Endothelial cell of umbilical vein (primary cell): ENCODE data around the gene PTGS2. TPM values are rescaled to one million over a fixed set of nuclear protein-coding genes. Genes with fewer than 3 reads are reported as not detected.

ENCODE experiments used
- BruUV-seq: library from RNA; stranded (reverse); fragments of 400-500 nt; replicated peaks from 2 replicates; lab custom pipeline; 2021; lab: Mats Ljungman, UMichigan
- CTCF ChIA-PET: fragments of 300-600, 350-600 bp; sonication (Branson Sonifier 250); formaldehyde crosslinking; loops from one replicate; lab custom pipeline; 2021; ENCODE audit warnings: antibody characterized with exemption, inconsistent platforms; lab: Charles Lee
- POLR2A ChIA-PET: fragments of 300-600, 350-600 bp; sonication (Branson Sonifier 250); formaldehyde crosslinking; loops from one replicate; lab custom pipeline; 2021; ENCODE audit warnings: antibody characterized with exemption, inconsistent platforms; lab: Charles Lee
- DNase-seq: peaks from one replicate; pipeline ENCODE4 v3.0.0-alpha.2; 2011; ENCODE audit warnings: low read depth, low spot score
- FAIRE-seq: peaks from 2 replicates; lab custom pipeline; 2011; peaks lifted over from hg19 to GRCh38; lab: Jason Lieb, UNC
- H2AFZ ChIP-seq: 2 replicates; pipeline ENCODE4 v1.6.0; 2012; ENCODE audit warnings: low read depth, low read length, control low read depth, inconsistent platforms
- H3K27ac ChIP-seq: 2 replicates; pipeline ENCODE4 v1.5.1; 2011; ENCODE audit warnings: low read depth, mild to moderate bottlenecking, control low read depth, low read length, moderate library complexity; ENCODE audit not compliant: insufficient read depth
- H3K27me3 ChIP-seq, 2 experiments: 2 replicates each; pipeline versions ENCODE4 v1.6.0 to v1.6.1; 2011; ENCODE audit warnings: low read length in 2 of 2, mixed read lengths in 1 of 2; ENCODE audit not compliant: control insufficient read depth in 2 of 2, insufficient read depth in 2 of 2
- H3K36me3 ChIP-seq, 2 experiments: 2 replicates in 1 of 2; 3 replicates in 1 of 2; pipeline ENCODE4 v1.5.1; 2011; ENCODE audit warnings: low read length in 2 of 2, mild to moderate bottlenecking in 1 of 2, moderate library complexity in 1 of 2; ENCODE audit not compliant: control insufficient read depth in 2 of 2, insufficient read depth in 2 of 2; ENCODE audit errors: extremely low read depth in 1 of 2
- H3K4me1 ChIP-seq: 3 replicates; pipeline ENCODE4 v1.5.1; 2011; ENCODE audit warnings: mild to moderate bottlenecking, low read length; ENCODE audit not compliant: control insufficient read depth, insufficient read depth; ENCODE audit errors: extremely low read depth
- H3K4me2 ChIP-seq: 2 replicates; pipeline ENCODE4 v1.6.1; 2011; ENCODE audit warnings: low read length, control low read depth, mixed read lengths; ENCODE audit not compliant: insufficient read depth
- H3K4me3 ChIP-seq, 3 experiments: fragments of 200-600 bp in 1 of 3; sonication (generic), shearing (Covaris generic) in 1 of 3; replicated peaks in 1 of 3; 2 replicates each; pipeline ENCODE4 v1.5.1; 2011 to 2016; ENCODE audit warnings: control low read depth in 3 of 3, low read length in 3 of 3, mild to moderate bottlenecking in 2 of 3, inconsistent platforms in 1 of 3, low read depth in 1 of 3, moderate library complexity in 1 of 3; ENCODE audit not compliant: insufficient read depth in 1 of 3
- H3K79me2 ChIP-seq: 2 replicates; pipeline ENCODE4 v1.6.0; 2012; ENCODE audit warnings: low read length, inconsistent platforms; ENCODE audit not compliant: control insufficient read depth, insufficient read depth
- H3K9ac ChIP-seq: replicated peaks from 2 replicates; pipeline ENCODE3; 2011; ENCODE audit warnings: low read length, control low read depth; ENCODE audit not compliant: insufficient read depth; ENCODE audit errors: extremely low read depth
- H3K9me1 ChIP-seq: replicated peaks from 3 replicates; pipeline ENCODE4 v1.6.0; 2011; ENCODE audit warnings: mild to moderate bottlenecking, low read length; ENCODE audit not compliant: control insufficient read depth, insufficient read depth; ENCODE audit errors: extremely low read depth
- H3K9me3 ChIP-seq: replicated peaks from 2 replicates; pipeline ENCODE4 v1.5.1; 2012; ENCODE audit warnings: low read length, inconsistent platforms; ENCODE audit not compliant: control insufficient read depth, insufficient read depth
- H4K20me1 ChIP-seq: replicated peaks from 2 replicates; pipeline ENCODE3; 2011; ENCODE audit warnings: mild to moderate bottlenecking, low read length; ENCODE audit not compliant: control insufficient read depth, insufficient read depth; ENCODE audit errors: extremely low read depth
- EZH2 ChIP-seq: IDR thresholded peaks from 2 replicates; pipeline ENCODE4 v1.6.1; 2012; ENCODE audit warnings: borderline replicate concordance, low read depth, mild to moderate bottlenecking, moderate library complexity, low read length, inconsistent platforms; ENCODE audit not compliant: severe bottlenecking
- FOS ChIP-seq: IDR thresholded peaks from 2 replicates; pipeline ENCODE4 v1.6.1; 2011; ENCODE audit warnings: mild to moderate bottlenecking, low read length, moderate library complexity, borderline replicate concordance; ENCODE audit not compliant: insufficient read depth
- GATA2 ChIP-seq: IDR thresholded peaks from 2 replicates; pipeline ENCODE4 v1.7.0; 2011; ENCODE audit warnings: low read depth, mild to moderate bottlenecking, moderate library complexity, mixed read lengths, low read length; ENCODE audit not compliant: insufficient read length, insufficient read depth
- JUN ChIP-seq: IDR thresholded peaks from 2 replicates; pipeline ENCODE4 v1.6.1; 2011; ENCODE audit warnings: borderline replicate concordance, low read depth; ENCODE audit not compliant: insufficient read length, insufficient read depth
- MYC ChIP-seq: IDR thresholded peaks from one replicate; pipeline ENCODE4 v1.6.1; 2011; ENCODE audit warnings: mild to moderate bottlenecking, low read depth, low read length
- POLR2A ChIP-seq: IDR thresholded peaks from 2 replicates; pipeline ENCODE4 v1.6.1; 2012; ENCODE audit warnings: low read depth, mild to moderate bottlenecking, control low read depth, low read length
- POLR2AphosphoS5 ChIP-seq: IDR thresholded peaks from 2 replicates; pipeline ENCODE4 v1.6.1; 2012; ENCODE audit warnings: low read depth, mild to moderate bottlenecking, control low read depth, low read length, moderate library complexity; ENCODE audit not compliant: insufficient read depth
- dilution Hi-C: fragments of 300-500 bp; cut with MboI; formaldehyde crosslinking; loops from one replicate; pipeline ENCODE4 v1.15.0; 2019; ENCODE audit warnings: low sequenced_read_pairs; ENCODE audit not compliant: extremely low pct_ligation_motif_present
- intact Hi-C: fragments of 100-400 bp; cut with micrococcal nuclease; formaldehyde crosslinking; loops from one replicate; pipeline ENCODE4 v1.10.0; 2022
- polyA plus RNA-seq, 4 experiments: library from polyadenylated mRNA; depleted of rRNA in 3 of 4; stranded (reverse) in 3 of 4; unstranded in 1 of 4; fragments of >200 nt; gene quantifications; 2 replicates each; pipeline versions ENCODE4 v1.2.1 to v1.2.3, GENCODE V29; 2011 to 2012; ENCODE audit warnings: missing spikeins in 1 of 4
- total RNA-seq: library from RNA; stranded (reverse); gene quantifications from 2 replicates; pipeline ENCODE4 v1.2.3, GENCODE V29; 2021
- TF ChIP-seq, protein P1 (sequence below): IDR thresholded peaks from 2 replicates; pipeline ENCODE4 v1.6.1; 2011; ENCODE audit not compliant: insufficient read depth, insufficient read length
- TF ChIP-seq, protein P2 (sequence below), 2 donors: IDR thresholded peaks; 1 replicate in 1 of 2; 2 replicates in 1 of 2; pipeline ENCODE4 v1.5.1; 2011; ENCODE audit warnings: low read length in 2 of 2, mild to moderate bottlenecking in 2 of 2, moderate library complexity in 2 of 2, control low read depth in 1 of 2, inconsistent platforms in 1 of 2, low read depth in 1 of 2; ENCODE audit not compliant: insufficient read depth in 1 of 2; ENCODE audit errors: extremely low read depth in 1 of 2

PTGS2 gene
- total and polyA plus RNA-seq, 2 donors (not counting 3 experiments of a cell fraction or from before 2014, with no cell fraction given), result 21.6 to 84.6 TPM

- Histone ChIP-seq H4K20me1 (no peaks in the 10 kb centered on the region), H3K79me2 (no peaks in the 10 kb centered on the region), H3K4me2 (no peak overlapping the region), H3K4me1 (no peaks in the 10 kb centered on the region), H3K4me3 (no peak overlapping the region), H3K27me3 (no peaks in the 10 kb centered on the region), H3K9me1 (no peaks in the 10 kb centered on the region), H3K9ac (no peak overlapping the region), H3K9me3 (no peaks in the 10 kb centered on the region), H3K36me3 (no peaks in the 10 kb centered on the region), H3K27ac (no peak overlapping the region), H2AFZ (no peak overlapping the region)
- POLR2A ChIA-PET, result no interaction called here
- dilution Hi-C loops, result no loop called here
- no peak for TF ChIP-seq POLR2A
- TF ChIP-seq MYC, result no peak
- no peak for TF ChIP-seq POLR2AphosphoS5
- DNase-seq (no peak), FAIRE-seq (no peak)
- BruUV-seq, result no TSS peak
- intact Hi-C loops, result no loop called here
- CTCF ChIA-PET, result interaction anchor here (0.7 to 1.2 kb wide), 2 partner anchors 20 to 275 kb away, joined by 3 read pairs; no protein-coding TSS in a partner anchor
These were observed 23.1 kb upstream of the PTGS2 start for GRCh38 chr1:186703209-186703766.

- no peaks in the 10 kb centered on the region for H3K79me2 ChIP-seq
- no peak overlapping the region for H3K4me3 ChIP-seq
- no peaks in the 10 kb centered on the region for H3K4me1 ChIP-seq
- no peak overlapping the region for H3K4me2 ChIP-seq
- no peak overlapping the region for H3K9ac ChIP-seq
- dilution Hi-C loops (no loop called here), intact Hi-C loops (no loop called here)
- H3K9me3 ChIP-seq, result no peaks in the 10 kb centered on the region
- no peak overlapping the region for H3K27ac ChIP-seq
- CTCF ChIA-PET, result interaction anchor here (0.5 to 3.2 kb wide), 7 partner anchors 16 to 258 kb away, joined by 3 to 9 read pairs (median 4); no protein-coding TSS in a partner anchor
- H4K20me1 ChIP-seq, result no peaks in the 10 kb centered on the region
- DNase-seq (no peak), FAIRE-seq (no peak)
- H2AFZ ChIP-seq, result no peak overlapping the region
- POLR2A ChIA-PET, result no interaction called here
- H3K9me1 ChIP-seq, result no peaks in the 10 kb centered on the region
- no TSS peak for BruUV-seq
- H3K27me3 ChIP-seq, result no peaks in the 10 kb centered on the region
- TF ChIP-seq GATA2 (no peak), POLR2AphosphoS5 (no peak), JUN (no peak), EZH2 (no peak), MYC (no peak), POLR2A (no peak), FOS (no peak)
- TF ChIP-seq, protein P1, sequence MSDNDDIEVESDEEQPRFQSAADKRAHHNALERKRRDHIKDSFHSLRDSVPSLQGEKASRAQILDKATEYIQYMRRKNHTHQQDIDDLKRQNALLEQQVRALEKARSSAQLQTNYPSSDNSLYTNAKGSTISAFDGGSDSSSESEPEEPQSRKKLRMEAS, result no peak
- TF ChIP-seq, protein P2, sequence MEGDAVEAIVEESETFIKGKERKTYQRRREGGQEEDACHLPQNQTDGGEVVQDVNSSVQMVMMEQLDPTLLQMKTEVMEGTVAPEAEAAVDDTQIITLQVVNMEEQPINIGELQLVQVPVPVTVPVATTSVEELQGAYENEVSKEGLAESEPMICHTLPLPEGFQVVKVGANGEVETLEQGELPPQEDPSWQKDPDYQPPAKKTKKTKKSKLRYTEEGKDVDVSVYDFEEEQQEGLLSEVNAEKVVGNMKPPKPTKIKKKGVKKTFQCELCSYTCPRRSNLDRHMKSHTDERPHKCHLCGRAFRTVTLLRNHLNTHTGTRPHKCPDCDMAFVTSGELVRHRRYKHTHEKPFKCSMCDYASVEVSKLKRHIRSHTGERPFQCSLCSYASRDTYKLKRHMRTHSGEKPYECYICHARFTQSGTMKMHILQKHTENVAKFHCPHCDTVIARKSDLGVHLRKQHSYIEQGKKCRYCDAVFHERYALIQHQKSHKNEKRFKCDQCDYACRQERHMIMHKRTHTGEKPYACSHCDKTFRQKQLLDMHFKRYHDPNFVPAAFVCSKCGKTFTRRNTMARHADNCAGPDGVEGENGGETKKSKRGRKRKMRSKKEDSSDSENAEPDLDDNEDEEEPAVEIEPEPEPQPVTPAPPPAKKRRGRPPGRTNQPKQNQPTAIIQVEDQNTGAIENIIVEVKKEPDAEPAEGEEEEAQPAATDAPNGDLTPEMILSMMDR (IDR thresholded peaks at IDR 0.05; ENCODE audit: extremely low read depth in 1 of 2, insufficient read depth in 1 of 2, low read depth in 1 of 2, low read length in 2 of 2), result no peak
- H3K36me3 ChIP-seq, result no peaks in the 10 kb centered on the region
These were observed 20.5 kb upstream of the PTGS2 start for GRCh38 chr1:186700722-186701121.
